ENCODE results near the gene PREB.

PREB gene

GRCh38 chr2:27126252-27126710, 8.2 kb downstream of the PREB start:
- TF ChIP-seq CTCF (IDR thresholded peaks at IDR 0.05; ENCODE audit: borderline replicate concordance, extremely low read depth, low read length, poor library complexity, severe bottlenecking), result no peak
- no peak for TF ChIP-seq EZH2 (IDR thresholded peaks at IDR 0.05; ENCODE audit: borderline replicate concordance, low read depth, low read length, severe bottlenecking)
- Histone ChIP-seq H3K36me3 (ENCODE audit: insufficient read depth, low read length) (peaks cover 15% of the 10 kb centered on the region), H3K27me3 (ENCODE audit: insufficient read depth, low read length, poor library complexity) (peaks cover 5% of the 10 kb centered on the region), H3K9ac (ENCODE audit: low read depth, low read length) (no peak overlapping the region), H3K79me2 (ENCODE audit: insufficient read depth, low read length) (no peaks in the 10 kb centered on the region), H3K9me3 (ENCODE audit: insufficient read depth, low read length, severe bottlenecking) (no peaks in the 10 kb centered on the region), H3K4me2 (ENCODE audit: insufficient read depth, low read length) (no peak overlapping the region), H4K20me1 (ENCODE audit: insufficient read depth, low read length) (peaks cover 10% of the 10 kb centered on the region; the same call in 1 of the 2 replicates), H3K4me3 (ENCODE audit: low read depth in 1 of 2, low read length in 2 of 2) (no peak overlapping the region), H2AFZ (ENCODE audit: low read depth, low read length) (no peak overlapping the region), H3K4me1 (ENCODE audit: insufficient read depth, low read length) (no peaks in the 10 kb centered on the region), H3K27ac (ENCODE audit: low read length) (no peak overlapping the region)
- DNase-seq (no peak), ATAC-seq (ENCODE audit: insufficient read depth, low read depth) (no peak)

DNA sequence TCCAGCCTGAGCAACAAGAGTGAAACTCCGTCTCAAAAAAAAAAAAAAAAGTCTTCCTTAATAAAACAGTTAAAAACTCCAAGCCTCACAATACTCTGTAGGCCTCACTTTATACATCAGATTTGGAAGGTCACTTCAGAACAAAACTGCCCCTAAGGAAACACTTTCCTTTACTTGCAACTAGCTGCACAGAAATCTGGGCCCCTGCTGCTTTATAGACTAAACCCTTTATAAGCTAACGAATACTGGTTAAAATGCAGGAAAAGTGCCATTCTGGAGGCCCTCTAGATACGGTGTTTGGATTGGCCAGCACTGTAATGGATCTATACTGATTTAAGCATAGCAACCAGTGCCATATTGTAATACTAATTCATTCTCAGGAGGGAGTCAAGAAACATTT, 9.3 kb downstream of the PREB start:
- H3K4me1 ChIP-seq (ENCODE audit: insufficient read depth, low read length), result no peaks in the 10 kb centered on the region
- H3K79me2 ChIP-seq (ENCODE audit: insufficient read depth, low read length), result no peaks in the 10 kb centered on the region
- peaks cover 5% of the 10 kb centered on the region for H3K27me3 ChIP-seq (ENCODE audit: insufficient read depth, low read length, poor library complexity)
- H3K4me3 ChIP-seq (ENCODE audit: low read depth in 1 of 2, low read length in 2 of 2), result no peak overlapping the region
- no peak overlapping the region for H2AFZ ChIP-seq (ENCODE audit: low read depth, low read length)
- H3K9me3 ChIP-seq (ENCODE audit: insufficient read depth, low read length, severe bottlenecking), result no peaks in the 10 kb centered on the region
- no peak overlapping the region for H3K27ac ChIP-seq (ENCODE audit: low read length)
- TF ChIP-seq CTCF (IDR thresholded peaks at IDR 0.05; ENCODE audit: borderline replicate concordance, extremely low read depth, low read length, poor library complexity, severe bottlenecking), result no peak
- TF ChIP-seq EZH2 (IDR thresholded peaks at IDR 0.05; ENCODE audit: borderline replicate concordance, low read depth, low read length, severe bottlenecking), result no peak
- no peak overlapping the region for H3K9ac ChIP-seq (ENCODE audit: low read depth, low read length)
- peaks cover 3% of the 10 kb centered on the region for H3K36me3 ChIP-seq (ENCODE audit: insufficient read depth, low read length)
- ATAC-seq (ENCODE audit: insufficient read depth, low read depth) (no peak), DNase-seq (no peak)
- H4K20me1 ChIP-seq (ENCODE audit: insufficient read depth, low read length), result 0 out of 2 replicates have a peak, but pooled peaks cover 4% of the 10 kb centered on the region
- H3K4me2 ChIP-seq (ENCODE audit: insufficient read depth, low read length), result no peak overlapping the region

GRCh38 chr2:27123302-27124150, 10.9 kb downstream of the PREB start, which contains the start of gene ABHD1:
Gene ABHD1 (plus strand): TSS chr2:27123815. CDS start chr2:27123949, 134 bp downstream.
- H3K27ac ChIP-seq (ENCODE audit: low read length), result no peak within 1 kb of the TSS

More at GRCh38 chr2:27123302-27124150, 10.9 kb downstream of the PREB start, which contains the start of gene ABHD1:
- no peak within 1 kb of the TSS for H3K9ac ChIP-seq (ENCODE audit: low read depth, low read length)
- H3K4me3 ChIP-seq (ENCODE audit: low read depth in 1 of 2, low read length in 2 of 2), result no peak within 1 kb of the TSS
- no peaks in the 10 kb centered on the region for H3K4me1 ChIP-seq (ENCODE audit: insufficient read depth, low read length)
- no peaks in the 10 kb centered on the region for H3K9me3 ChIP-seq (ENCODE audit: insufficient read depth, low read length, severe bottlenecking)
- no peak for ATAC-seq (ENCODE audit: insufficient read depth, low read depth)
- DNase-seq, result no peak
- H3K79me2 ChIP-seq (ENCODE audit: insufficient read depth, low read length), result no peaks in the 10 kb centered on the region
- no peaks in the 10 kb centered on the region for H3K36me3 ChIP-seq (ENCODE audit: insufficient read depth, low read length)
- peaks cover 5% of the 10 kb centered on the region for H3K27me3 ChIP-seq (ENCODE audit: insufficient read depth, low read length, poor library complexity)
- TF ChIP-seq EZH2 (IDR thresholded peaks at IDR 0.05; ENCODE audit: borderline replicate concordance, low read depth, low read length, severe bottlenecking) (no peak), CTCF (IDR thresholded peaks at IDR 0.05; ENCODE audit: borderline replicate concordance, extremely low read depth, low read length, poor library complexity, severe bottlenecking) (no peak)
- H4K20me1 ChIP-seq (ENCODE audit: insufficient read depth, low read length), result no peaks in the 10 kb centered on the region
- no peak within 1 kb of the TSS for H2AFZ ChIP-seq (ENCODE audit: low read depth, low read length)
- H3K4me2 ChIP-seq (ENCODE audit: insufficient read depth, low read length), result no peak within 1 kb of the TSS

All from DND-41 (cell line).